Ishikawa (cell line): Measurements from ENCODE around the gene ARID1B.

Source experiments
- CEBPB ChIP-seq: IDR thresholded peaks from 2 replicates; pipeline ENCODE4 v1.6.1; 2012
- CREB1 ChIP-seq: IDR thresholded peaks from 2 replicates; pipeline ENCODE4 v1.6.1; 2012; ENCODE audit warnings: low read depth
- EGR1 ChIP-seq: IDR thresholded peaks from 2 replicates; pipeline ENCODE4 v1.6.1; 2012
- MAX ChIP-seq: IDR thresholded peaks from 2 replicates; pipeline ENCODE4 v1.6.1; 2012
- RAD21 ChIP-seq: IDR thresholded peaks from 2 replicates; pipeline ENCODE4 v1.6.1; 2012; ENCODE audit warnings: low read depth
- REST ChIP-seq: IDR thresholded peaks from 2 replicates; pipeline ENCODE4 v1.6.1; 2012; ENCODE audit warnings: low read depth, mild to moderate bottlenecking
- TCF12 ChIP-seq: IDR thresholded peaks from 2 replicates; pipeline ENCODE4 v1.6.1; 2012; ENCODE audit warnings: low read depth
- YY1 ChIP-seq: IDR thresholded peaks from 2 replicates; pipeline ENCODE4 v1.6.1; 2012; ENCODE audit warnings: low read depth
- ZBTB7A ChIP-seq: IDR thresholded peaks from 2 replicates; pipeline ENCODE4 v1.6.1; 2012; ENCODE audit warnings: low read depth

GRCh38 chr6:157187182-157188083 is 410.3 kb downstream of the ARID1B start:
- no peak for TF ChIP-seq MAX
- TF ChIP-seq YY1: no peak
- TF ChIP-seq CEBPB: no peak
- no peak for TF ChIP-seq CREB1
- no peak for TF ChIP-seq REST
- no peak for TF ChIP-seq EGR1
- no peak for TF ChIP-seq RAD21
- no peak for TF ChIP-seq TCF12
- no peak for TF ChIP-seq ZBTB7A
